ENCODE data around the gene SLC10A1. TPM values are rescaled to one million over a fixed set of nuclear protein-coding genes. Genes with fewer than 3 reads are reported as not detected.

The SLC10A1 gene
- total and polyA plus RNA-seq, 2 experiments from 2014 or later = 0.10 TPM; not detected in 1

GRCh38 chr14:69820991-69821390 is 23.9 kb upstream of the SLC10A1 start:
- Histone ChIP-seq H3K9me2 (ENCODE audit: insufficient read depth) (no peaks in the 10 kb centered on the region), H3K4me3 (no peak overlapping the region), H3K4me2 (no peak overlapping the region), H4K20me1 (replicated peaks; ENCODE audit: insufficient read depth) (no peaks in the 10 kb centered on the region), H3K27me3 (ENCODE audit: insufficient read depth) (no peaks in the 10 kb centered on the region), H3F3A (replicated peaks; ENCODE audit: low read depth) (no peaks in the 10 kb centered on the region), H2AFZ (no peak overlapping the region), H3K27ac (ENCODE audit: low read depth) (no peak overlapping the region), H3K36me3 (ENCODE audit: insufficient read depth) (no peaks in the 10 kb centered on the region), H3K4me1 (ENCODE audit: insufficient read depth) (no peaks in the 10 kb centered on the region), H3K79me2 (replicated peaks; ENCODE audit: insufficient read depth) (no peaks in the 10 kb centered on the region)
- no peak overlapping the region for H3K4me3 Mint-ChIP-seq
- no peaks in the 10 kb centered on the region for H3K36me3 Mint-ChIP-seq (ENCODE audit: low read depth)
- H3K9me3 Mint-ChIP-seq = peaks cover 3% of the 10 kb centered on the region; the same call in 2 of the 3 replicates
- H3K27me3 Mint-ChIP-seq (ENCODE audit: insufficient read depth, low read depth, poor library complexity) = peaks cover 2% of the 10 kb centered on the region
- TF ChIP-seq STAT1 (IDR thresholded peaks at IDR 0.05; ENCODE audit: unreplicated experiment) (no peak), POLR2AphosphoS5 (IDR thresholded peaks at IDR 0.05; ENCODE audit: low read depth) (no peak), NANOG (IDR thresholded peaks at IDR 0.05; ENCODE audit: borderline replicate concordance) (no peak), REST (IDR thresholded peaks at IDR 0.05; ENCODE audit: unreplicated experiment) (no peak), EZH2phosphoT487 (IDR thresholded peaks at IDR 0.05; ENCODE audit: unreplicated experiment) (no peak), ZNF114 (CRISPR knock-in tag; IDR thresholded peaks at IDR 0.05) (no peak), EZH2 (IDR thresholded peaks at IDR 0.05; ENCODE audit: low read depth, unreplicated experiment) (no peak), CREB1 (CRISPR knock-in tag; IDR thresholded peaks at IDR 0.05; ENCODE audit: low read depth) (no peak), ETS1 (IDR thresholded peaks at IDR 0.05) (no peak), JUNB (IDR thresholded peaks at IDR 0.05; ENCODE audit: unreplicated experiment) (no peak), ZNF462 (CRISPR knock-in tag; IDR thresholded peaks at IDR 0.05) (no peak), ZNF331 (CRISPR knock-in tag; IDR thresholded peaks at IDR 0.05; ENCODE audit: low read depth) (no peak), CTCF (conservative IDR thresholded peaks at IDR 0.05; ENCODE audit: low read depth in 2 of 2) (no peak)
- H3K27ac Mint-ChIP-seq = no peak overlapping the region
- DNase-seq (ENCODE audit: low spot score) = no peak
- no peak for ATAC-seq
- peaks cover 2% of the 10 kb centered on the region; the same call in 2 of the 3 replicates for H3K4me1 Mint-ChIP-seq

All from GM23338 (cell line).